Type B pancreatic cell (in vitro differentiated cells): ENCODE data around the gene FRG1. TPM values are rescaled to one million over a fixed set of nuclear protein-coding genes. Genes with fewer than 3 reads are reported as not detected.
"Not testable (repeated sequence)": the region's sequence is repeated elsewhere in the genome, so short reads cannot be mapped to it uniquely, and the experiment has no call there.

Source experiments
- DNase-seq: peaks from one replicate; pipeline ENCODE4 v3.0.0; 2021; ENCODE audit warnings: mixed read lengths; ENCODE audit not compliant: unreplicated experiment; ENCODE audit errors: extremely low spot score
- H3K27ac Mint-ChIP-seq: 2 replicates; pipeline ENCODE4 v1.8.0; 2021; ENCODE audit warnings: mild to moderate bottlenecking, mixed read lengths
- H3K27me3 Mint-ChIP-seq: 2 replicates; pipeline ENCODE4 v1.8.0; 2021; ENCODE audit warnings: mixed read lengths
- H3K36me3 Mint-ChIP-seq: 2 replicates; pipeline ENCODE4 v1.8.0; 2021; ENCODE audit warnings: mixed read lengths
- H3K4me1 Mint-ChIP-seq: one replicate; pipeline ENCODE4 v1.8.0; 2021; ENCODE audit warnings: mixed read lengths; ENCODE audit not compliant: unreplicated experiment
- H3K4me3 Mint-ChIP-seq: 2 replicates; pipeline ENCODE4 v1.8.0; 2021; ENCODE audit warnings: mild to moderate bottlenecking, mixed read lengths
- H3K9me3 Mint-ChIP-seq: 2 replicates; pipeline ENCODE4 v1.8.0; 2021; ENCODE audit warnings: mixed read lengths
- CTCF ChIP-seq: fragments of 200-600 bp; sonication (generic); conservative IDR thresholded peaks from 2 replicates; pipeline ENCODE4 v1.5.0; 2021; ENCODE audit warnings: antibody characterized with exemption, mild to moderate bottlenecking
- total RNA-seq: library from RNA; stranded (reverse); gene quantifications from 2 replicates; pipeline ENCODE4 v1.2.1, GENCODE V29; 2021; ENCODE audit warnings: low replicate concordance

FRG1 gene
- total RNA-seq, 1 donor from 2014 or later, result 42.3 TPM

- Mint-ChIP-seq H3K4me3 (no peak overlapping the region), H3K36me3 (no peaks in the 10 kb centered on the region), H3K27me3 (no peaks in the 10 kb centered on the region), H3K9me3 (peaks cover 13% of the 10 kb centered on the region), H3K27ac (no peak overlapping the region), H3K4me1 (no peaks in the 10 kb centered on the region)
- DNase-seq, result no peak
- no peak for TF ChIP-seq CTCF
Measured at GRCh38 chr4:189988877-189989431, 48.3 kb downstream of the FRG1 start.

- peaks cover 13% of the 10 kb centered on the region for H3K9me3 Mint-ChIP-seq
- not testable (repeated sequence) for H3K4me3 Mint-ChIP-seq, H3K36me3 Mint-ChIP-seq, H3K4me1 Mint-ChIP-seq, DNase-seq, H3K27ac Mint-ChIP-seq, H3K27me3 Mint-ChIP-seq
Measured at GRCh38 chr4:189989941-189990340, 49.3 kb downstream of the FRG1 start.

Other genes with a start within 250 kb of the FRG1 start
- gene FRG2, start 86.4 kb downstream of the FRG1 start, total RNA-seq, result not detected in 2 replicates
- not detected in 2 replicates for gene DBET, start 123.6 kb downstream of the FRG1 start, total RNA-seq
- gene DUX4, start 232.9 kb downstream of the FRG1 start, total RNA-seq, result not detected in 2 replicates